Measurements from ENCODE around the gene MED27. TPM values are rescaled to one million over a fixed set of nuclear protein-coding genes. Genes with fewer than 3 reads are reported as not detected.

Gene MED27
- total and polyA plus RNA-seq, 10 of the 15 experiments (the other 5 are each of a cell fraction or from before 2014, with no cell fraction given): 20.3 to 50.3 (median 35.5) TPM

DNA sequence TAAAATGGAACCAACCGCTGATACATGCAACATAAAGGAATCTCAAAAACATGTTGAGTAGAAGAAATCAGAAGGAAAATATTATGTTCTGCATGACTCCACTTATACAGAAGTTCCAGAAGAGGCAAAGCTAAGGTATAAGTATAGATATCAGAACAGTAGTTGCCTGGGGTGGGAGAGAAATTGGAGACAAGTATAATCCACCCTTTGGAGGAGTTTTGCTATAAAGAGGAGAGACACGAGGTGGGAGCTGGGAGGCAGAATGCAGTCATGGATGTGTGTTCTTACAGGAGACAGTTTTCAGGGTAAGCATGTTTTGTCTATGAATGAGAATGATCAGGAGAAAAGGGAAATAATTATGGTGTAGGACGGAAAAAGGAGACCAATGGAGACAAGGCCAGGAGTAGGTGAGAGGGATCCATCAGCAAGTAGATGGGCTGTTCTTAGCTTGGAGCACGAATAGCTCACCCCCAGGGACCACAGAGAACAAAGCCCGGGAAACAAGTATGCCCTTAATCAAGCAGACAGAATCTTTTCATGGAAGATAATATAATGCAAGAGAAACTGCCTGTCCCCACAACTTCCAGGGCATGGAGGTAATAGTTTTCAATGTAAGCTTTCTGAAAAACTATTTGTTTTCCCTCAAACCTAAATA lies 72.2 kb downstream of the MED27 start:
- intact Hi-C loops (cut with micrococcal nuclease; ENCODE audit: unreplicated experiment): no loop called here
- peak overlapping the region; percentile 38 for H3K4me2 ChIP-seq (ENCODE audit: control insufficient read depth, insufficient read depth)
- no peak overlapping the region for H3K9ac ChIP-seq (ENCODE audit: control insufficient read depth, insufficient read depth, low read length)
- no peaks in the 10 kb centered on the region for H3K9me3 ChIP-seq (replicated peaks; ENCODE audit: control insufficient read depth, insufficient read depth, low read length)
- DNase-seq (ENCODE audit: low read depth, low spot score) (no peak), FAIRE-seq (no peak), ATAC-seq (no peak; the same call in 2 of the 3 replicates)
- no peaks in the 10 kb centered on the region for H3K27me3 ChIP-seq (replicated peaks in 1 of 2; ENCODE audit: control insufficient read depth in 2 of 2, insufficient read depth in 2 of 2, low read length in 1 of 2)
- ChIA-PET SMC1A (ENCODE audit: uncharacterized antibody, unreplicated experiment) (interaction anchor here (1.1 kb wide), 1 partner anchor 9 kb away, joined by 3 read pairs; no protein-coding TSS in a partner anchor), RAD21 (ENCODE audit: unreplicated experiment) (no interaction called here), CTCF (interaction anchor here (1.4 kb wide), 1 partner anchor 30 kb away, joined by 3 read pairs; no protein-coding TSS in a partner anchor), POLR2A (interaction anchor here (1.0 kb wide), 1 partner anchor 29 kb away, joined by 3 read pairs; no protein-coding TSS in a partner anchor)
- 45% methylated on average over 5 of the region's 5 CpGs for WGBS (ENCODE audit: insufficient coverage, insufficient replicate concordance, low lambda C conversion rate, missing lambda C conversion rate)
- peaks cover 30% of the 10 kb centered on the region for H3K4me1 ChIP-seq (ENCODE audit: control insufficient read depth, insufficient read depth, low read length)
- no TSS peak for BruUV-seq (replicated peaks)
- no peak overlapping the region for H3K4me3 ChIP-seq
- in situ Hi-C loops (cut with MboI): no loop called here
- H3K27ac ChIP-seq (ENCODE audit: control insufficient read depth, insufficient read depth): no peak overlapping the region
- no peak overlapping the region for H2AFZ ChIP-seq (ENCODE audit: control insufficient read depth, low read depth, low read length)
- H3K79me2 ChIP-seq (ENCODE audit: control insufficient read depth, insufficient read depth, low read length): no peaks in the 10 kb centered on the region
- 0 out of 2 replicates have a peak, but pooled peaks have one; percentile 3 for TF ChIP-seq ZNF217 (IDR thresholded peaks at IDR 0.05)
- TF ChIP-seq KDM1A (IDR thresholded peaks at IDR 0.05; ENCODE audit: borderline replicate concordance): no peak
- 0 out of 4 replicates have a peak, but pooled peaks of 1 of the 2 experiments have one; percentile 6 for TF ChIP-seq EP300 (IDR thresholded peaks at IDR 0.05; ENCODE audit: borderline replicate concordance in 1 of 2, control insufficient read depth in 1 of 2, low read depth in 2 of 2, low read length in 2 of 2)
- no peak for TF ChIP-seq MTA2 (IDR thresholded peaks at IDR 0.05; ENCODE audit: low read depth)
- peaks cover 15% of the 10 kb centered on the region; the same call in 1 of the 2 replicates for H4K20me1 ChIP-seq (ENCODE audit: control insufficient read depth, insufficient read depth)
- H3K36me3 ChIP-seq (ENCODE audit: control insufficient read depth in 2 of 2, insufficient read depth in 2 of 2, low read length in 1 of 2): no peaks in the 10 kb centered on the region; a peak in 2 of 4 replicates

DNA sequence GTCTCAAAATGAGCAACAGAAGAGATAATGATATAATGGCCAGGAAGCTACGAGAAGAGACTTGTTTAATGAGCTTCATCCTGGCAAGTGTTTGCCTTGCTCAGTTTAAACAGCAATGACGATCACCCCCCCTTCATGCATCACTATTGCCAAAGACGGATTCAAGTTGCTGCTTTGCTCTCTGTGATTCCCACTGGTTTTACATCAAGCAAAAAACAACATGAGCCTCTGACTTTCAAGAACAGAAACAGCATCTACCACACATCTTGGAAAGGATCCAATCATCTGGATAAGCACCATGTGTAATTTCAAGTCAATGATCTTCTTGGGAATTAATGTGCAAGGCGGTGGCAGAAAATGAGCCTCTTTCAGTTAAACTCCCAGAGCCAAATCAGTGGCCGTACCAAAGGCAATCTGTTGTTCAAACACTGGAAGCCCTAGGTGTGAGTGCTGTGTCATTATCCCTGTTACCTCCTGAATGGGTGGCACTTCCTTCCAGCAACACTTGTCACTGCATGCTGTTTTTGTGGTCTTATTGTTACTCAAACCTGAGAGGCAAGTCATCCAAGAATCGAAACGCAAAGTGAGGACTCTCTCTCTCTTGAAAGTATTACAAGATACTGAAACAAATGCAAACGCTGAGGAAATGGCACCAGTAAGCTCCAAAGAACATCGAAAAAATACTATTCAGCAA lies 72.8 kb downstream of the MED27 start:
- intact Hi-C loops (cut with micrococcal nuclease; ENCODE audit: unreplicated experiment) (no loop called here), in situ Hi-C loops (cut with MboI) (no loop called here)
- Histone ChIP-seq H3K9me3 (replicated peaks; ENCODE audit: control insufficient read depth, insufficient read depth, low read length) (no peaks in the 10 kb centered on the region), H3K27ac (ENCODE audit: control insufficient read depth, insufficient read depth) (no peak overlapping the region), H3K4me3 (0 out of 2 replicates have a peak overlapping the region, but pooled peaks have one; percentile 29), H3K4me1 (ENCODE audit: control insufficient read depth, insufficient read depth, low read length) (peaks cover 36% of the 10 kb centered on the region), H3K36me3 (ENCODE audit: control insufficient read depth in 2 of 2, insufficient read depth in 2 of 2, low read length in 1 of 2) (no peaks in the 10 kb centered on the region; a peak in 1 of 4 replicates), H2AFZ (ENCODE audit: control insufficient read depth, low read depth, low read length) (no peak overlapping the region), H3K79me2 (ENCODE audit: control insufficient read depth, insufficient read depth, low read length) (no peaks in the 10 kb centered on the region), H3K27me3 (replicated peaks in 1 of 2; ENCODE audit: control insufficient read depth in 2 of 2, insufficient read depth in 2 of 2, low read length in 1 of 2) (no peaks in the 10 kb centered on the region), H3K4me2 (ENCODE audit: control insufficient read depth, insufficient read depth) (peak overlapping the region; percentile 38), H3K9ac (ENCODE audit: control insufficient read depth, insufficient read depth, low read length) (no peak overlapping the region), H4K20me1 (ENCODE audit: control insufficient read depth, insufficient read depth) (peaks cover 15% of the 10 kb centered on the region; the same call in 1 of the 2 replicates)
- 44% methylated on average over 9 of the region's 9 CpGs for WGBS (ENCODE audit: insufficient coverage, insufficient replicate concordance, low lambda C conversion rate, missing lambda C conversion rate)
- ChIA-PET CTCF (interaction anchor here (1.4 kb wide), 1 partner anchor 29 kb away, joined by 3 read pairs; no protein-coding TSS in a partner anchor), RAD21 (ENCODE audit: unreplicated experiment) (no interaction called here), SMC1A (ENCODE audit: uncharacterized antibody, unreplicated experiment) (no interaction called here), POLR2A (no interaction called here)
- no TSS peak for BruUV-seq (replicated peaks)
- DNase-seq (ENCODE audit: low read depth, low spot score) (peak; percentile 67), ATAC-seq (peak; percentile 92), FAIRE-seq (peak; percentile 99)
- no peak for TF ChIP-seq NBN (IDR thresholded peaks at IDR 0.05)
- TF ChIP-seq, protein P1, sequence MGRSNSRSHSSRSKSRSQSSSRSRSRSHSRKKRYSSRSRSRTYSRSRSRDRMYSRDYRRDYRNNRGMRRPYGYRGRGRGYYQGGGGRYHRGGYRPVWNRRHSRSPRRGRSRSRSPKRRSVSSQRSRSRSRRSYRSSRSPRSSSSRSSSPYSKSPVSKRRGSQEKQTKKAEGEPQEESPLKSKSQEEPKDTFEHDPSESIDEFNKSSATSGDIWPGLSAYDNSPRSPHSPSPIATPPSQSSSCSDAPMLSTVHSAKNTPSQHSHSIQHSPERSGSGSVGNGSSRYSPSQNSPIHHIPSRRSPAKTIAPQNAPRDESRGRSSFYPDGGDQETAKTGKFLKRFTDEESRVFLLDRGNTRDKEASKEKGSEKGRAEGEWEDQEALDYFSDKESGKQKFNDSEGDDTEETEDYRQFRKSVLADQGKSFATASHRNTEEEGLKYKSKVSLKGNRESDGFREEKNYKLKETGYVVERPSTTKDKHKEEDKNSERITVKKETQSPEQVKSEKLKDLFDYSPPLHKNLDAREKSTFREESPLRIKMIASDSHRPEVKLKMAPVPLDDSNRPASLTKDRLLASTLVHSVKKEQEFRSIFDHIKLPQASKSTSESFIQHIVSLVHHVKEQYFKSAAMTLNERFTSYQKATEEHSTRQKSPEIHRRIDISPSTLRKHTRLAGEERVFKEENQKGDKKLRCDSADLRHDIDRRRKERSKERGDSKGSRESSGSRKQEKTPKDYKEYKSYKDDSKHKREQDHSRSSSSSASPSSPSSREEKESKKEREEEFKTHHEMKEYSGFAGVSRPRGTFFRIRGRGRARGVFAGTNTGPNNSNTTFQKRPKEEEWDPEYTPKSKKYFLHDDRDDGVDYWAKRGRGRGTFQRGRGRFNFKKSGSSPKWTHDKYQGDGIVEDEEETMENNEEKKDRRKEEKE (IDR thresholded peaks at IDR 0.05): no peak
- no peak for TF ChIP-seq MYB (IDR thresholded peaks at IDR 0.05; ENCODE audit: borderline replicate concordance, low read depth, low read length)
- TF ChIP-seq ETV6 (conservative IDR thresholded peaks at IDR 0.05 in 1 of 2, IDR thresholded peaks at IDR 0.05 in 1 of 2; ENCODE audit: borderline replicate concordance in 1 of 2, low read depth in 1 of 2): peak in 1 of 2 experiments; percentile 96; a peak in 2 of 4 replicates
- TF ChIP-seq TCF7 (IDR thresholded peaks at IDR 0.05; ENCODE audit: borderline replicate concordance): peak; percentile 49; the same call in 1 of the 2 replicates
- TF ChIP-seq FOS (IDR thresholded peaks at IDR 0.05; ENCODE audit: borderline replicate concordance, extremely low read depth, insufficient read length): no peak
